Astrocyte of the hippocampus (primary cell): ENCODE data around the gene ANKRD35.
A peak's percentile ranks its signal among the peaks of the same experiment; 100 is the strongest.
"Not testable (repeated sequence)": the region's sequence is repeated elsewhere in the genome, so short reads cannot be mapped to it uniquely, and the experiment has no call there.

Experiments
- DNase-seq: peaks from one replicate; pipeline ENCODE4 v3.0.0; 2011; ENCODE audit warnings: low read depth, low spot score

Gene ANKRD35

GRCh38 chr1:145857170-145857569 is 28.5 kb downstream of the ANKRD35 start:
- no peak for DNase-seq

- no peak for DNase-seq
Measured at GRCh38 chr1:145855426-145855948, 30.2 kb downstream of the ANKRD35 start.

- peak; percentile 85 for DNase-seq
Measured at GRCh38 chr1:145849356-145850160, 36.1 kb downstream of the ANKRD35 start.

GRCh38 chr1:145847827-145848226 is 37.8 kb downstream of the ANKRD35 start:
- no peak for DNase-seq

GRCh38 chr1:145846201-145846612 is 39.5 kb downstream of the ANKRD35 start:
- peak; percentile 56 for DNase-seq

GRCh38 chr1:145845514-145846161 is 40.0 kb downstream of the ANKRD35 start, which contains the start of gene NUDT17:
TSS of gene NUDT17 (plus strand) at chr1:145845630. CDS start at chr1:145845641, 11 bp downstream.
- peak; percentile 90 for DNase-seq

- no peak for DNase-seq
Measured at GRCh38 chr1:145845144-145845513, 40.5 kb downstream of the ANKRD35 start.

- DNase-seq, result no peak
Measured at GRCh38 chr1:145843031-145843430, 42.6 kb downstream of the ANKRD35 start.

- no peak for DNase-seq
Measured at GRCh38 chr1:145837656-145838055, 48.0 kb downstream of the ANKRD35 start.

- not testable (repeated sequence) for DNase-seq
Measured at GRCh38 chr1:145830810-145831209, 54.9 kb downstream of the ANKRD35 start.

- DNase-seq, result no peak
Measured at GRCh38 chr1:145828367-145829026, 57.2 kb downstream of the ANKRD35 start.

- no peak for DNase-seq
Measured at GRCh38 chr1:145827966-145828365, 57.7 kb downstream of the ANKRD35 start.

- DNase-seq, result no peak
Measured at GRCh38 chr1:145826030-145826429, 59.6 kb downstream of the ANKRD35 start.

- DNase-seq, result no peak
Measured at GRCh38 chr1:145824499-145824842, 61.2 kb downstream of the ANKRD35 start.

- DNase-seq, result peak; percentile 96
Measured at GRCh38 chr1:145823565-145824498, 61.8 kb downstream of the ANKRD35 start, which contains the start of the genes POLR3C and RNF115. TSS of gene POLR3C (plus strand) at chr1:145824200. CDS start at chr1:145825777, 1,577 bp downstream. TSS of gene RNF115 (minus strand) at chr1:145824095. CDS start at chr1:145823873, 222 bp downstream.

GRCh38 chr1:145822779-145823331 is 62.8 kb downstream of the ANKRD35 start:
- not testable (repeated sequence) for DNase-seq

- DNase-seq, result peak; percentile 63
Measured at GRCh38 chr1:145818095-145818494, 67.6 kb downstream of the ANKRD35 start.
